Fibroblast of mammary gland (primary cell): ENCODE results near the gene WT1.

Source experiments
- DNase-seq: peaks from one replicate; pipeline ENCODE4 v3.0.0-alpha.2; 2010; ENCODE audit warnings: low read depth
- H3K4me3 ChIP-seq: 2 replicates; pipeline ENCODE4 v1.5.1; 2011; ENCODE audit warnings: low read depth, mild to moderate bottlenecking, low read length, moderate library complexity; ENCODE audit not compliant: control insufficient read depth
- TF ChIP-seq, protein P1 (sequence below): conservative IDR thresholded peaks from 2 replicates; pipeline ENCODE4 v1.5.1; 2011; ENCODE audit warnings: low read depth, low read length, inconsistent platforms; ENCODE audit not compliant: control insufficient read depth, insufficient read depth

Gene WT1

DNA sequence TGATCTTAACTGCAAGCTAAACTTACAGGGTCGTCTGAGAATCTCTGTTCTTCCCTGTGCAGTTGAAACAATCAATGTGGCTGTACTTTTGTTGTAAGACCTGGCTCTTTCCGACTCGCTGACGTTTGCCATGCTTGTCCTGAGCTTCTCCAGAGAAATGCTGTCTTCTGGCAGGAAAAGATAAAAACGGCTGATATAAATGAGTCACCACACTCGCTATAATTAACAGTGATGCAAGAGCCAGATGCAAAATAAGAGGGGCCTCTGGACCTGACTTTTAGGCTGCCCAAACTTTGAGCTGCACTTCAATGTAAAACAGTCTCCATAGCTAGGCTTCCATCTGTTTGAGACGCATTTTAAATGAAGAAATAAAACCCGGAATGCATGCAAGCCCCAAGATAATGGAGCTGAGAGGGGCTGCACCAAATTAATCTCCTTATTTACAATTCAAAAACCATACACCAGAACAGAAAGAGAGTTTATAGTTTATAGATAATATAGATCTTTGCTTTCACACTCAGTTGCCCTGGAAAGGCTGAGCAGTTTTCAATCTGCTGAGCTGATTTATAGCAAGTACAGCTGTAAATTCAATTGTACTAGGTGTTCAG lies 48.5 kb downstream of the WT1 start:
- peak; percentile 56 for DNase-seq

DNA sequence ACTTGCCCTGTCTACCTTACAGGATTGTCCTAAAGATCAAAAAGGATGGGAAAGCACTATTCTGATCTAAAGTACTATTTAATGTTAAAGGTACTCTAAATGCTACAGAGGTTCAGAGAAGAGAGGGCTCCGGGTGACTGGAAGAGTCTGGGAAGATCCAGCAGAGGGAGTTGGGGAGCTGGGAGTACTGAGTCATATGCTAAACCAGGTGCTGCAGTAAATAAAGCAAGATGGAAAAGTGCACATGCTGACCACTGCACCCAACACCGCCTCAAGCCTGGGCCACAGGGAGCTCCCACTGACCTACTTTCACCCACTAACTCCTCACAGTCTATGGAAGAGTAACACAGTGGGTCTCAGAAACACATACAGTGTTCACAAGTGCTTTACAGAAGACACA lies 49.3 kb downstream of the WT1 start:
- TF ChIP-seq, protein P1, sequence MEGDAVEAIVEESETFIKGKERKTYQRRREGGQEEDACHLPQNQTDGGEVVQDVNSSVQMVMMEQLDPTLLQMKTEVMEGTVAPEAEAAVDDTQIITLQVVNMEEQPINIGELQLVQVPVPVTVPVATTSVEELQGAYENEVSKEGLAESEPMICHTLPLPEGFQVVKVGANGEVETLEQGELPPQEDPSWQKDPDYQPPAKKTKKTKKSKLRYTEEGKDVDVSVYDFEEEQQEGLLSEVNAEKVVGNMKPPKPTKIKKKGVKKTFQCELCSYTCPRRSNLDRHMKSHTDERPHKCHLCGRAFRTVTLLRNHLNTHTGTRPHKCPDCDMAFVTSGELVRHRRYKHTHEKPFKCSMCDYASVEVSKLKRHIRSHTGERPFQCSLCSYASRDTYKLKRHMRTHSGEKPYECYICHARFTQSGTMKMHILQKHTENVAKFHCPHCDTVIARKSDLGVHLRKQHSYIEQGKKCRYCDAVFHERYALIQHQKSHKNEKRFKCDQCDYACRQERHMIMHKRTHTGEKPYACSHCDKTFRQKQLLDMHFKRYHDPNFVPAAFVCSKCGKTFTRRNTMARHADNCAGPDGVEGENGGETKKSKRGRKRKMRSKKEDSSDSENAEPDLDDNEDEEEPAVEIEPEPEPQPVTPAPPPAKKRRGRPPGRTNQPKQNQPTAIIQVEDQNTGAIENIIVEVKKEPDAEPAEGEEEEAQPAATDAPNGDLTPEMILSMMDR: peak; percentile 64
- peak; percentile 49 for DNase-seq
- H3K4me3 ChIP-seq: no peak overlapping the region

More for the DNA sequence above, 48.5 kb downstream of the WT1 start:
- no peak overlapping the region for H3K4me3 ChIP-seq
- TF ChIP-seq, protein P1: no peak

DNA sequence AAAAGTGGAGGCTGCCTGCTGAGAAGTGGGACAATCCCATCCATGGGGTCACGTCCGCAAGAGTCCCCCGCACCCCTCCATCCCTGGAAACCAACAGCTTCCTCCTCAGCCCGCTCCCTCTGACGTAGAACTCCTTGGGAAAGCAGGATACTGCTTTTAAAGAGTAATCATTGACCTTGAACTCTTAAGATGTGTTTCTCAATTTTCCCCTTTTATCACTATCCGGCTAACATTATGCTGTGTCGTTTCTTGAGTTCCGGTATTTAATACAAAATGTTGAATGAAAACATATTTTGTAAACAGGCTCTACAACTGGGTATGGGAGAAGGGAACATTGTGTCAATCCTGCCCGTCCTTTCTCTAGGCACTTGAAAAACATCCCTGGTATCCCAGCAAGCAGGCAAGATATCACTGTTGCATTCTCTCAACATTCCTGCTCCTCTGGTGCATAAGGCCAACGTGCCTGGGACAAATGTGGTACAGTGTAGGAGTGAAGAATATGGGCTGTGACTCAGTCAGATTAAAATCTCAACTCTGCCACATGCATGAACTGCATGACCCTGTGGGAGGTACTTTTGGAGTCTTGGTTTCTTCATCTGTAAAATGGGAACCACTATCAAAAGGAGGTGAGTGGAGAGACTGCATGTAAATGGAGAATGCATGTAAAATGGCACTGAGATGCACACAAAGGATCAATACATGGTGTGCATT lies 52.8 kb downstream of the WT1 start:
- no peak for DNase-seq
- H3K4me3 ChIP-seq: no peak overlapping the region
- TF ChIP-seq, protein P1: no peak

DNA sequence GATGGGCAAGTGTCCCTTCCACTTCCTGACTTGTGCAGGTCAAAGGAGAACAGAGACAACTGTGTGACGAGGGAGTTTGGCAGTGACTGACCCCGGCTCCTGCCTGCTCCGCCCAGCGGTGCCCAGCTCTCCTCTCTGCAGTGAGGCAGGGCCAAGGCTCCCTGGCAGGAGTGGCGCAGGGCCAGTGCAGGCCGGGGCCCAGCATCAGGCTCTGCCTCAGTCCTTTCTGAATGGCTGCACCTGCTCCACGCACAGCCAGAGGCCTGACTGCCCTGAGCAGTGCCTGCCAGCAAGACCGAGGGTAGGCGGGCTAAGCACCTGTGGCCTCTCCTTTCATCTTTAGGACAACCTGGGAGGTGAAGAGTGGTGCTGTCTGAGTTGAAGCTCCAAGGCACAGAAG lies 54.2 kb downstream of the WT1 start:
- TF ChIP-seq, protein P1: no peak
- DNase-seq: no peak
- H3K4me3 ChIP-seq: no peak overlapping the region

DNA sequence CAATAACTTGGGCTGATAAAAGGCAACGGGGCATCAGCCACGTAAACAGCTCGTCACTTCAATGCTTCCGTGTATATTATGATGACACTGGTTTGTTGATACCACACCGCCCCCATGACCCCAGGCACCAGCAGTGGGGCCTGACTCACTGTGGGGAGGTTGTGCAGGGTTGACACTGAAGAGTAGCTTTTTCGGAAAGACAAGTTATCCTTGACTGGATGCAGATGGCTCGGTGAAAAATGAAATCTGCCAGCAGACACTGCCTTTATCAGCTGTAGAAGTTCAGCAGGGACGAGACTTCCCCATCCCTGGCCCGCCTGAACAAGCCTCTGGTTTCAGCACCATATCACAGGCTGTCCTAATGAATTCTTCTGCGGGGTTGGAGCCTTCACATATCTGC lies 55.6 kb downstream of the WT1 start:
- no peak overlapping the region for H3K4me3 ChIP-seq

DNA sequence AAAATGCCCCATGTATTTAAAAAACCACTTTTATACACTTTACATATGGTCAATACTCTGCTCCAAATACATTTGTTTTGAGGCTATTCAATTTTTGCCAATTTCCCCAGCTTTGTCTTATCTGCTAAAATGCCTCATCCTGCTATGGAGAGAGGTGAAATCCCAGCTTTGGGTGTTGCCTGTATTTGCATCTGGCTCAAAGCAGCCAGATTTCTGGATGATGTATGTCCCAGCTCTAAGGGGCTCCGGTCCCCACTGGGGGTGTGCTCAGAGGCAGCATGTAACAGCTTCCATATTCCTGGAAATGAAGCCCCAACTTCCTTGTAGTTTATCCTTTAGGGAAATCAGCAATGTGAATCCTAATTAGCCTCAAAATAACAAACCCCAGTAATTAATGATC lies 59.5 kb downstream of the WT1 start:
- DNase-seq: no peak
- no peak overlapping the region for H3K4me3 ChIP-seq
- TF ChIP-seq, protein P1: no peak

More for the DNA sequence above, 55.6 kb downstream of the WT1 start:
- TF ChIP-seq, protein P1: no peak
- DNase-seq: no peak
